ENCODE results near the gene WNK1.
"Not testable (repeated sequence)": the region's sequence is repeated elsewhere in the genome, so short reads cannot be mapped to it uniquely, and the experiment has no call there.

Gene WNK1

GRCh38 chr12:817941-818600, 65.7 kb downstream of the WNK1 start:
- no peak for DNase-seq (ENCODE audit: low spot score)

GRCh38 chr12:818733-819132, 66.4 kb downstream of the WNK1 start:
- no peak for DNase-seq (ENCODE audit: low spot score)

- no peak for DNase-seq (ENCODE audit: low spot score)
Measured at GRCh38 chr12:820336-820735, 68.0 kb downstream of the WNK1 start.

GRCh38 chr12:823028-823698, 70.8 kb downstream of the WNK1 start:
- DNase-seq (ENCODE audit: low spot score), result no peak

GRCh38 chr12:826331-826730, 74.0 kb downstream of the WNK1 start:
- no peak for DNase-seq (ENCODE audit: low spot score)

- DNase-seq (ENCODE audit: low spot score), result no peak
Measured at GRCh38 chr12:828726-829395, 76.5 kb downstream of the WNK1 start.

GRCh38 chr12:830111-830867, 77.9 kb downstream of the WNK1 start:
- DNase-seq (ENCODE audit: low spot score), result no peak

GRCh38 chr12:835754-836518, 83.6 kb downstream of the WNK1 start:
- DNase-seq (ENCODE audit: low spot score), result no peak

GRCh38 chr12:836952-837351, 84.6 kb downstream of the WNK1 start:
- no peak for DNase-seq (ENCODE audit: low spot score)

- DNase-seq (ENCODE audit: low spot score), result no peak
Measured at GRCh38 chr12:837548-837947, 85.2 kb downstream of the WNK1 start.

GRCh38 chr12:843609-844008, 91.2 kb downstream of the WNK1 start:
- DNase-seq (ENCODE audit: low spot score), result no peak

- DNase-seq (ENCODE audit: low spot score), result no peak
Measured at GRCh38 chr12:846421-846820, 94.0 kb downstream of the WNK1 start.

GRCh38 chr12:848173-848865, 95.9 kb downstream of the WNK1 start:
- DNase-seq (ENCODE audit: low spot score), result peak; percentile 6

- no peak for DNase-seq (ENCODE audit: low spot score)
Measured at GRCh38 chr12:848882-849527, 96.6 kb downstream of the WNK1 start.

- not testable (repeated sequence) for DNase-seq (ENCODE audit: low spot score)
Measured at GRCh38 chr12:849733-850437, 97.5 kb downstream of the WNK1 start.

GRCh38 chr12:851343-851742, 99.0 kb downstream of the WNK1 start:
- DNase-seq (ENCODE audit: low spot score), result peak; percentile 8

GRCh38 chr12:851913-852312, 99.5 kb downstream of the WNK1 start:
- DNase-seq (ENCODE audit: low spot score), result peak; percentile 45

GRCh38 chr12:852864-853263, 100.5 kb downstream of the WNK1 start:
- DNase-seq (ENCODE audit: low spot score), result no peak

- DNase-seq (ENCODE audit: low spot score), result peak; percentile 81
Measured at GRCh38 chr12:857611-858010, 105.2 kb downstream of the WNK1 start.

- DNase-seq (ENCODE audit: low spot score), result no peak
Measured at GRCh38 chr12:862303-862911, 110.0 kb downstream of the WNK1 start.

Measured in AG08395 (cell line).